Neural progenitor cell (in vitro differentiated cells): ENCODE results near the gene ARHGAP24. TPM values are rescaled to one million over a fixed set of nuclear protein-coding genes. Genes with fewer than 3 reads are reported as not detected.

Experiments used
- DNase-seq: peaks from one replicate; pipeline ENCODE4 v3.0.0-alpha.2; 2016; ENCODE audit warnings: low spot score
- H2AFZ ChIP-seq: fragments of 200-600 bp; sonication (generic); replicated peaks from 2 replicates; pipeline ENCODE4 v1.6.1; 2016; ENCODE audit warnings: antibody characterized with exemption
- H3F3A ChIP-seq: fragments of 200-600 bp; sonication (generic); 2 replicates; pipeline ENCODE4 v1.6.1; 2016; ENCODE audit warnings: antibody characterized with exemption, low read depth
- H3K27ac ChIP-seq: fragments of 200-600 bp; sonication (generic); 2 replicates; pipeline ENCODE4 v1.5.1; 2016; ENCODE audit warnings: mild to moderate bottlenecking
- H3K27me3 ChIP-seq: fragments of 200-600 bp; sonication (generic); 2 replicates; pipeline ENCODE4 v1.6.1; 2016; ENCODE audit warnings: mild to moderate bottlenecking, moderate library complexity
- H3K36me3 ChIP-seq: fragments of 200-600 bp; sonication (generic); 2 replicates; pipeline ENCODE4 v1.5.1; 2016
- H3K4me1 ChIP-seq: fragments of 200-600 bp; sonication (generic); 2 replicates; pipeline ENCODE4 v1.6.1; 2016; ENCODE audit warnings: mixed run types
- H3K4me2 ChIP-seq: fragments of 200-600 bp; sonication (generic); 2 replicates; pipeline ENCODE4 v1.6.1; 2016
- H3K4me3 ChIP-seq: fragments of 200-600 bp; sonication (generic); 2 replicates; pipeline ENCODE4 v1.5.1; 2016
- H3K79me2 ChIP-seq: fragments of 200-600 bp; sonication (generic); 2 replicates; pipeline ENCODE4 v1.6.1; 2016; ENCODE audit warnings: low read depth
- H3K9ac ChIP-seq: fragments of 200-600 bp; sonication (generic); 2 replicates; pipeline ENCODE4 v1.6.1; 2016
- H3K9me3 ChIP-seq: fragments of 200-600 bp; sonication (generic); 2 replicates; pipeline ENCODE4 v1.5.1; 2016; ENCODE audit warnings: low read depth
- H4K20me1 ChIP-seq: fragments of 200-600 bp; sonication (generic); 2 replicates; pipeline ENCODE4 v1.6.1; 2016; ENCODE audit warnings: low read depth
- H3K27ac Mint-ChIP-seq: 3 replicates; pipeline ENCODE4 v1.8.0; 2021; ENCODE audit warnings: mixed read lengths
- H3K27me3 Mint-ChIP-seq: 2 replicates; pipeline ENCODE4 v1.8.0; 2022; ENCODE audit warnings: low read depth, mild to moderate bottlenecking, inconsistent platforms, moderate library complexity, mixed read lengths; ENCODE audit not compliant: insufficient read depth
- H3K36me3 Mint-ChIP-seq: 3 replicates; pipeline ENCODE4 v1.8.0; 2021; ENCODE audit warnings: mixed read lengths
- H3K4me1 Mint-ChIP-seq: 3 replicates; pipeline ENCODE4 v1.8.0; 2021; ENCODE audit warnings: mixed read lengths
- H3K4me3 Mint-ChIP-seq: 3 replicates; pipeline ENCODE4 v1.8.0; 2021; ENCODE audit warnings: mild to moderate bottlenecking, moderate library complexity, mixed read lengths
- H3K9me3 Mint-ChIP-seq: 3 replicates; pipeline ENCODE4 v1.8.0; 2020; ENCODE audit warnings: mixed read lengths
- CTCF ChIP-seq: fragments of 200-600 bp; sonication (generic); IDR thresholded peaks from 2 replicates; pipeline ENCODE4 v1.5.1; 2017; ENCODE audit warnings: antibody characterized with exemption, mild to moderate bottlenecking
- EZH2 ChIP-seq: fragments of 200-600 bp; sonication (generic); IDR thresholded peaks from 2 replicates; pipeline ENCODE4 v1.6.1; 2017; ENCODE audit warnings: antibody characterized with exemption, mild to moderate bottlenecking, moderate library complexity
- EZH2phosphoT487 ChIP-seq: fragments of 200-600 bp; sonication (generic); IDR thresholded peaks from 2 replicates; pipeline ENCODE4 v1.6.1; 2017; ENCODE audit warnings: antibody characterized with exemption
- total RNA-seq: library from RNA; depleted of rRNA; stranded (reverse); fragments of >200 nt; gene quantifications from 2 replicates; pipeline ENCODE4 v1.2.3, GENCODE V29; 2015; ENCODE audit warnings: low replicate concordance

ARHGAP24 gene
- total RNA-seq, 1 donor from 2014 or later: 2.2 TPM

GRCh38 chr4:85492336-85492735, 17.4 kb downstream of the ARHGAP24 start:
- H3K27ac ChIP-seq: no peak overlapping the region
- H3K27me3 ChIP-seq: no peaks in the 10 kb centered on the region
- peaks cover 30% of the 10 kb centered on the region for H3K4me1 Mint-ChIP-seq
- no peak for DNase-seq
- peaks cover 9% of the 10 kb centered on the region for H3K4me1 ChIP-seq
- H4K20me1 ChIP-seq: no peaks in the 10 kb centered on the region
- H3K9ac ChIP-seq: no peak overlapping the region
- H3F3A ChIP-seq: peaks cover 13% of the 10 kb centered on the region
- no peak overlapping the region for H3K4me2 ChIP-seq
- no peak overlapping the region for H3K27ac Mint-ChIP-seq
- H3K36me3 ChIP-seq: no peaks in the 10 kb centered on the region
- H3K4me3 ChIP-seq: no peak overlapping the region
- H3K79me2 ChIP-seq: no peaks in the 10 kb centered on the region
- H3K9me3 ChIP-seq: no peaks in the 10 kb centered on the region
- no peak overlapping the region for H2AFZ ChIP-seq
- peaks cover 2% of the 10 kb centered on the region for H3K9me3 Mint-ChIP-seq
- H3K4me3 Mint-ChIP-seq: no peak overlapping the region
- H3K36me3 Mint-ChIP-seq: peaks cover 1% of the 10 kb centered on the region
- TF ChIP-seq EZH2phosphoT487 (no peak), CTCF (no peak), EZH2 (no peak)
- no peaks in the 10 kb centered on the region for H3K27me3 Mint-ChIP-seq

- Histone ChIP-seq H3K79me2 (no peaks in the 10 kb centered on the region), H3F3A (no peaks in the 10 kb centered on the region), H3K36me3 (no peaks in the 10 kb centered on the region), H3K9me3 (no peaks in the 10 kb centered on the region), H3K4me2 (no peak overlapping the region), H3K4me1 (no peaks in the 10 kb centered on the region), H2AFZ (no peak overlapping the region), H3K4me3 (no peak overlapping the region), H3K9ac (no peak overlapping the region), H3K27ac (no peak overlapping the region), H3K27me3 (no peaks in the 10 kb centered on the region), H4K20me1 (no peaks in the 10 kb centered on the region)
- Mint-ChIP-seq H3K4me3 (no peak overlapping the region), H3K27me3 (no peaks in the 10 kb centered on the region), H3K4me1 (peaks cover 3% of the 10 kb centered on the region), H3K9me3 (peaks cover 2% of the 10 kb centered on the region), H3K27ac (no peak overlapping the region), H3K36me3 (peaks cover 1% of the 10 kb centered on the region)
- DNase-seq: no peak
- no peak for TF ChIP-seq EZH2
- no peak for TF ChIP-seq CTCF
- TF ChIP-seq EZH2phosphoT487: no peak
Observed at GRCh38 chr4:85495621-85496020, 20.7 kb downstream of the ARHGAP24 start.

- no peak overlapping the region for H3K9ac ChIP-seq
- no peaks in the 10 kb centered on the region for H4K20me1 ChIP-seq
- H3K4me3 ChIP-seq: no peak overlapping the region
- no peak for TF ChIP-seq EZH2phosphoT487
- TF ChIP-seq CTCF: no peak
- TF ChIP-seq EZH2: no peak
- Mint-ChIP-seq H3K4me1 (peaks cover 3% of the 10 kb centered on the region), H3K4me3 (no peak overlapping the region), H3K27ac (no peak overlapping the region), H3K36me3 (peaks cover 1% of the 10 kb centered on the region), H3K27me3 (no peaks in the 10 kb centered on the region), H3K9me3 (peaks cover 2% of the 10 kb centered on the region)
- no peak for DNase-seq
- H3F3A ChIP-seq: no peaks in the 10 kb centered on the region
- H3K27me3 ChIP-seq: no peaks in the 10 kb centered on the region
- H3K79me2 ChIP-seq: no peaks in the 10 kb centered on the region
- no peaks in the 10 kb centered on the region for H3K4me1 ChIP-seq
- H3K27ac ChIP-seq: no peak overlapping the region
- H2AFZ ChIP-seq: no peak overlapping the region
- H3K9me3 ChIP-seq: no peaks in the 10 kb centered on the region
- H3K4me2 ChIP-seq: no peak overlapping the region
- no peaks in the 10 kb centered on the region for H3K36me3 ChIP-seq
Observed at GRCh38 chr4:85496126-85496849, 21.3 kb downstream of the ARHGAP24 start.
